ENCODE results near the gene PAK4. TPM values are rescaled to one million over a fixed set of nuclear protein-coding genes. Genes with fewer than 3 reads are reported as not detected.
A peak's percentile ranks its signal among the peaks of the same experiment; 100 is the strongest.

PAK4 gene
- total RNA-seq, 1 experiment from 2014 or later = 69.8 TPM

GRCh38 chr19:39144290-39145071, 18.9 kb downstream of the PAK4 start:
- DNase-seq (ENCODE audit: low spot score) = no peak
- H3K27ac Mint-ChIP-seq = peak overlapping the region; percentile 33
- peaks cover 7% of the 10 kb centered on the region for H3K36me3 Mint-ChIP-seq
- H3K4me3 Mint-ChIP-seq = no peak overlapping the region
- POLR2A ChIA-PET = interaction anchor here (0.9 to 2.5 kb wide), 2 partner anchors 11 to 51 kb away, joined by 3 to 9 read pairs; no protein-coding TSS in a partner anchor
- peaks cover 68% of the 10 kb centered on the region for H3K4me1 Mint-ChIP-seq
- CTCF ChIA-PET = interaction anchor here (0.5 to 3.0 kb wide), 7 partner anchors 11 to 39 kb away, joined by 4 to 21 read pairs (median 8); no protein-coding TSS in a partner anchor
- H3K9me3 Mint-ChIP-seq = peaks cover 6% of the 10 kb centered on the region
- ATAC-seq = peak; percentile 51
- TF ChIP-seq CREM (CRISPR knock-in tag; IDR thresholded peaks at IDR 0.05) = no peak
- no peak for TF ChIP-seq CTCF (IDR thresholded peaks at IDR 0.05)
- TF ChIP-seq FOXP4 (CRISPR knock-in tag; IDR thresholded peaks at IDR 0.05) = no peak
- TF ChIP-seq FOXJ3 (CRISPR knock-in tag; IDR thresholded peaks at IDR 0.05; ENCODE audit: borderline replicate concordance) = no peak
- no peak for TF ChIP-seq ZNF121 (CRISPR knock-in tag; IDR thresholded peaks at IDR 0.05)
- no peak for TF ChIP-seq RELA (CRISPR knock-in tag; IDR thresholded peaks at IDR 0.05; ENCODE audit: borderline replicate concordance)
- no peak for TF ChIP-seq ZNF512 (CRISPR knock-in tag; IDR thresholded peaks at IDR 0.05; ENCODE audit: borderline replicate concordance)
- no peak for TF ChIP-seq E2F4 (CRISPR knock-in tag; IDR thresholded peaks at IDR 0.05; ENCODE audit: borderline replicate concordance, low read depth)
- no peak for TF ChIP-seq PREB (CRISPR knock-in tag; IDR thresholded peaks at IDR 0.05; ENCODE audit: borderline replicate concordance)
- TF ChIP-seq ZNF423 (CRISPR knock-in tag; IDR thresholded peaks at IDR 0.05) = no peak
- TF ChIP-seq ATF3 (CRISPR knock-in tag; conservative IDR thresholded peaks at IDR 0.05) = no peak
- TF ChIP-seq E2F1 (CRISPR knock-in tag; IDR thresholded peaks at IDR 0.05) = no peak
- no peak for TF ChIP-seq CDX4 (CRISPR knock-in tag; IDR thresholded peaks at IDR 0.05; ENCODE audit: borderline replicate concordance)
- H3K27me3 Mint-ChIP-seq (ENCODE audit: low read depth) = no peaks in the 10 kb centered on the region
